ENCODE data around the gene TRAPPC2L. TPM values are rescaled to one million over a fixed set of nuclear protein-coding genes. Genes with fewer than 3 reads are reported as not detected.

Gene TRAPPC2L
- total and polyA plus RNA-seq, 10 of the 15 experiments (the other 5 are each of a cell fraction or from before 2014, with no cell fraction given), result 56.3 to 363 (median 118) TPM

DNA sequence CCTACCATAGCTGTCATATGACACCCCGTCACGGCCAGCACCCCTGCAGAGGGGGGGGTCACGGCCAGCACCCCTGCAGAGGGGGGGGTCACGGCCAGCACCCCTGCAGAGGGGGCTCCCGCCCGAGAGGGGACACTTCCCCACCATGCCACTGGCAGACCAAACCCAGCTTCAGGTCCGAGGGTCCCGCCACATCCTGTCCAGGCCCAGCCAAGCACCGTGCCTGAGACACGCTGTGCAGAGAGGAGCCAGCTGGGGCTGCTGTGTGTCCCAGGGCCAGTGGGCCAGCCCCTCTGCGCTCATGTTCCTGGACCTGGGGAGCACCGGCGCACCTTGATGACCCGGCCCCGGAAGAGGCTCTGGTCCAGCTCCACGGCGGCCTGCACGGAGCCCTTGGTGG lies 7.6 kb downstream of the TRAPPC2L start (continued):
- TF ChIP-seq, protein P1, sequence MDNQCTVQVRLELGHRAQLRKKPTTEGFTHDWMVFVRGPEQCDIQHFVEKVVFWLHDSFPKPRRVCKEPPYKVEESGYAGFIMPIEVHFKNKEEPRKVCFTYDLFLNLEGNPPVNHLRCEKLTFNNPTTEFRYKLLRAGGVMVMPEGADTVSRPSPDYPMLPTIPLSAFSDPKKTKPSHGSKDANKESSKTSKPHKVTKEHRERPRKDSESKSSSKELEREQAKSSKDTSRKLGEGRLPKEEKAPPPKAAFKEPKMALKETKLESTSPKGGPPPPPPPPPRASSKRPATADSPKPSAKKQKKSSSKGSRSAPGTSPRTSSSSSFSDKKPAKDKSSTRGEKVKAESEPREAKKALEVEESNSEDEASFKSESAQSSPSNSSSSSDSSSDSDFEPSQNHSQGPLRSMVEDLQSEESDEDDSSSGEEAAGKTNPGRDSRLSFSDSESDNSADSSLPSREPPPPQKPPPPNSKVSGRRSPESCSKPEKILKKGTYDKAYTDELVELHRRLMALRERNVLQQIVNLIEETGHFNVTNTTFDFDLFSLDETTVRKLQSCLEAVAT (IDR thresholded peaks at IDR 0.05), result no peak
- TF ChIP-seq JUND (IDR thresholded peaks at IDR 0.05; ENCODE audit: low read depth, low read length), result no peak
- TF ChIP-seq ESRRA (IDR thresholded peaks at IDR 0.05; ENCODE audit: low read length), result no peak
- TF ChIP-seq MTA2 (IDR thresholded peaks at IDR 0.05; ENCODE audit: low read depth), result no peak

DNA sequence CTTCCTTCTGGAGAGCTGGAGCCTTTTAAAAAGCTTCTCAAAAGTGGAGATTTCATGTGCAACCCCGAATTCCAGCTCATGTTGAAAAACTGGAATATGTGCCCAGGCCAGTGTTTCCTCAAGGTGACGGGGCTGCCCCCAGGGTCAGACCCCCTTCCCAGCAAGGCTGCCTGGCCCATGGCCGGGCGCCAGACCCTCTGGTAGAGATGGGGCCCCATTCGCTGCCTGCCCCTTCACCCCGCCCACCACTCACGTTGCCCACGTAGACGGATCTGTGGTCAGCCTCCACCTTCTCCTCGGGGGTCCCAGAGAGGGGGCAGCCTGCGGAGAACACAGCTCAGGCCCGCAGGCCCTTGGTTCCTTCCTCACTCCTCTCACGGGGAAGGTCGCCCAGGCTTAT lies 8.4 kb downstream of the TRAPPC2L start:
- CTCF ChIA-PET, result no interaction called here
- ATAC-seq, result no peak

More for the DNA sequence above, 8.4 kb downstream of the TRAPPC2L start:
- in situ Hi-C loops (cut with MboI), result no loop called here
- Histone ChIP-seq H3K9ac (ENCODE audit: control insufficient read depth, insufficient read depth, low read length) (no peak overlapping the region), H3K27ac (ENCODE audit: control insufficient read depth, insufficient read depth) (no peak overlapping the region), H3K79me2 (ENCODE audit: control insufficient read depth, insufficient read depth, low read length) (no peaks in the 10 kb centered on the region), H3K36me3 (ENCODE audit: control insufficient read depth in 2 of 2, insufficient read depth in 2 of 2, low read length in 1 of 2) (peaks cover 0 to 3% of the 10 kb centered on the region in 2 experiments; a peak in 2 of 4 replicates), H3K9me3 (replicated peaks; ENCODE audit: control insufficient read depth, insufficient read depth, low read length) (no peaks in the 10 kb centered on the region), H3K4me2 (ENCODE audit: control insufficient read depth, insufficient read depth) (no peak overlapping the region), H3K4me1 (ENCODE audit: control insufficient read depth, insufficient read depth, low read length) (no peaks in the 10 kb centered on the region), H3K27me3 (replicated peaks in 1 of 2; ENCODE audit: control insufficient read depth in 2 of 2, insufficient read depth in 2 of 2, low read length in 1 of 2) (0 out of 4 replicates have a peak, but pooled peaks cover 0 to under 1% of the 10 kb centered on the region in 2 experiments), H3K4me3 (no peak overlapping the region), H2AFZ (ENCODE audit: control insufficient read depth, low read depth, low read length) (no peak overlapping the region), H4K20me1 (ENCODE audit: control insufficient read depth, insufficient read depth) (no peaks in the 10 kb centered on the region)
- no TSS peak for BruUV-seq (replicated peaks)
- TF ChIP-seq BCLAF1 (IDR thresholded peaks at IDR 0.05) (no peak), FOXK2 (IDR thresholded peaks at IDR 0.05) (no peak), GABPA (IDR thresholded peaks at IDR 0.05; ENCODE audit: low read depth) (no peak), BCL11A (IDR thresholded peaks at IDR 0.05; ENCODE audit: low read depth, low read length) (no peak), KDM1A (IDR thresholded peaks at IDR 0.05; ENCODE audit: borderline replicate concordance) (no peak), EGR1 (IDR thresholded peaks at IDR 0.05; ENCODE audit: borderline replicate concordance in 1 of 2, low read depth in 2 of 2, low read length in 2 of 2) (no peak), RCOR1 (conservative IDR thresholded peaks at IDR 0.05; ENCODE audit: low read depth, low read length) (no peak), CHD2 (IDR thresholded peaks at IDR 0.05; ENCODE audit: borderline replicate concordance, low read depth, low read length) (no peak), CHD1 (IDR thresholded peaks at IDR 0.05; ENCODE audit: low read depth, low read length) (no peak), IRF4 (IDR thresholded peaks at IDR 0.05; ENCODE audit: low read depth, low read length) (no peak), ZNF207 (IDR thresholded peaks at IDR 0.05; ENCODE audit: borderline replicate concordance) (no peak)
- TF ChIP-seq, protein P2, sequence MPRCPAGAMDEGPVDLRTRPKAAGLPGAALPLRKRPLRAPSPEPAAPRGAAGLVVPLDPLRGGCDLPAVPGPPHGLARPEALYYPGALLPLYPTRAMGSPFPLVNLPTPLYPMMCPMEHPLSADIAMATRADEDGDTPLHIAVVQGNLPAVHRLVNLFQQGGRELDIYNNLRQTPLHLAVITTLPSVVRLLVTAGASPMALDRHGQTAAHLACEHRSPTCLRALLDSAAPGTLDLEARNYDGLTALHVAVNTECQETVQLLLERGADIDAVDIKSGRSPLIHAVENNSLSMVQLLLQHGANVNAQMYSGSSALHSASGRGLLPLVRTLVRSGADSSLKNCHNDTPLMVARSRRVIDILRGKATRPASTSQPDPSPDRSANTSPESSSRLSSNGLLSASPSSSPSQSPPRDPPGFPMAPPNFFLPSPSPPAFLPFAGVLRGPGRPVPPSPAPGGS (IDR thresholded peaks at IDR 0.05; ENCODE audit: borderline replicate concordance, insufficient read depth, low read depth, low read length, poor library complexity, severe bottlenecking), result no peak
- TF ChIP-seq, protein P3, sequence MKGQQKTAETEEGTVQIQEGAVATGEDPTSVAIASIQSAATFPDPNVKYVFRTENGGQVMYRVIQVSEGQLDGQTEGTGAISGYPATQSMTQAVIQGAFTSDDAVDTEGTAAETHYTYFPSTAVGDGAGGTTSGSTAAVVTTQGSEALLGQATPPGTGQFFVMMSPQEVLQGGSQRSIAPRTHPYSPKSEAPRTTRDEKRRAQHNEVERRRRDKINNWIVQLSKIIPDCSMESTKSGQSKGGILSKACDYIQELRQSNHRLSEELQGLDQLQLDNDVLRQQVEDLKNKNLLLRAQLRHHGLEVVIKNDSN (IDR thresholded peaks at IDR 0.05; ENCODE audit: borderline replicate concordance, extremely low read length, insufficient read depth, low read depth, low read length), result no peak
- intact Hi-C loops (cut with micrococcal nuclease; ENCODE audit: unreplicated experiment), result no loop called here
- FAIRE-seq (no peak), DNase-seq (ENCODE audit: low read depth, low spot score) (no peak)
- ChIA-PET POLR2A (no interaction called here), SMC1A (ENCODE audit: uncharacterized antibody, unreplicated experiment) (no interaction called here), RAD21 (ENCODE audit: unreplicated experiment) (no interaction called here)
- WGBS (ENCODE audit: insufficient coverage, insufficient replicate concordance, low lambda C conversion rate, missing lambda C conversion rate), result 54% methylated on average over 13 of the region's 14 CpGs

Measured in GM12878 (cell line).